Common myeloid progenitor, CD34-positive (primary cell): ENCODE data around the gene PIK3R1.

Source experiments
- CTCF ChIA-PET: fragments of 350-600 bp; sonication (Branson Sonifier 250); formaldehyde crosslinking; loops from one replicate; lab custom pipeline; 2021; ENCODE audit warnings: antibody characterized with exemption; lab: Charles Lee
- POLR2A ChIA-PET: fragments of 350-600 bp; sonication (Branson Sonifier 250); formaldehyde crosslinking; loops from one replicate; lab custom pipeline; 2021; ENCODE audit warnings: antibody characterized with exemption; lab: Charles Lee
- DNase-seq, 3 donors: peaks; one replicate each; pipeline versions ENCODE4 v3.0.0 to v3.0.0-alpha.2; 2013
- H3K27ac ChIP-seq, 2 experiments: 1 replicate in 1 of 2; 2 replicates in 1 of 2; pipeline ENCODE4 v1.7.0; 2013; ENCODE audit warnings: inconsistent platforms in 2 of 2, low read length in 2 of 2, mild to moderate bottlenecking in 2 of 2, low read depth in 1 of 2, moderate library complexity in 1 of 2; ENCODE audit not compliant: severe bottlenecking in 2 of 2, insufficient read depth in 1 of 2, poor library complexity in 1 of 2
- H3K27me3 ChIP-seq, 5 experiments: replicated peaks in 2 of 5; 1 replicate in 3 of 5; 2 replicates in 2 of 5; pipeline versions ENCODE4 v1.6.1 to v1.7.0; 2013; ENCODE audit warnings: low read length in 4 of 5, mild to moderate bottlenecking in 2 of 5, moderate library complexity in 2 of 5, inconsistent platforms in 1 of 5; ENCODE audit not compliant: insufficient read depth in 5 of 5, control insufficient read depth in 4 of 5
- H3K36me3 ChIP-seq, 4 experiments: 1 replicate in 2 of 4; 2 replicates in 2 of 4; pipeline versions ENCODE4 v1.6.1 to v1.7.0; 2013; ENCODE audit warnings: low read length in 3 of 4, control low read depth in 1 of 4, mild to moderate bottlenecking in 1 of 4; ENCODE audit not compliant: control insufficient read depth in 4 of 4, insufficient read depth in 4 of 4
- H3K4me1 ChIP-seq, 4 experiments: 1 replicate in 3 of 4; 2 replicates in 1 of 4; pipeline versions ENCODE4 v1.6.1 to v1.7.1; 2013; ENCODE audit warnings: low read length in 3 of 4, mild to moderate bottlenecking in 3 of 4, control low read depth in 1 of 4, inconsistent platforms in 1 of 4, moderate library complexity in 1 of 4; ENCODE audit not compliant: control insufficient read depth in 4 of 4, insufficient read depth in 4 of 4; ENCODE audit errors: control extremely low read depth in 1 of 4
- H3K4me3 ChIP-seq, 7 experiments: 1 replicate in 4 of 7; 2 replicates in 3 of 7; pipeline versions ENCODE4 v1.5.1 to v1.7.0; 2013; ENCODE audit warnings: mild to moderate bottlenecking in 7 of 7, low read length in 6 of 7, moderate library complexity in 6 of 7, inconsistent platforms in 2 of 7, low read depth in 2 of 7, control low read depth in 1 of 7; ENCODE audit not compliant: insufficient read depth in 4 of 7, control insufficient read depth in 1 of 7; ENCODE audit errors: extremely low read depth in 1 of 7
- H3K9me3 ChIP-seq, 5 experiments: 1 replicate in 4 of 5; 2 replicates in 1 of 5; pipeline versions ENCODE4 v1.6.1 to v1.7.1; 2013; ENCODE audit warnings: low read length in 4 of 5, mild to moderate bottlenecking in 2 of 5, inconsistent platforms in 1 of 5, low read depth in 1 of 5, moderate library complexity in 1 of 5; ENCODE audit not compliant: control insufficient read depth in 4 of 5, insufficient read depth in 2 of 5; ENCODE audit errors: control extremely low read depth in 1 of 5
- WGBS: methylation state at CpG from one replicate; pipeline ENCODE4 v1.1.5; 2013; ENCODE audit not compliant: insufficient coverage; 5-methylcytosine and 5-hydroxymethylcytosine counted together

PIK3R1 gene

DNA sequence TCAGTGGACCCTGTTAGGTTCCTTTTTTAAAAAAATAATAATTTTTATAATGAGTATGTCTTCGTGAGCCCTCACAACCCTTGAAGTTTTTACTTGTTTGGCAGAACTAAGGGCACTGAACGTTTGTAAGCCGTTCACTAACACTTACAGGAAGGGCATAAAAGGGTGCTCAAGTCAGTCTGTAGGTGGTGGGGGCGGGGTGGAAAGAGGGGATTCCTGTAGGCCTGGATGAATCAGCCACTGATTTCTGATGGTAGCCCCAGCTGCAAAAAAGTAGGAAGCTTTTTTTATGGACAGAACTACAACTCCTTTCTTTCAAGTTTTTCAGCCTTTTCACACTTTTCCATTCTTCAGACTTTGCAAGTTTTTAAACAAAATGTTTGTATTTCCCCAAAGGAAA is 35.8 kb downstream of the PIK3R1 start:
- CTCF ChIA-PET, result interaction anchor here (0.7 to 7.7 kb wide), 14 partner anchors 9 to 1095 kb away, joined by 3 to 78 read pairs (median 5); partner anchors contain the start of gene PIK3R1
- POLR2A ChIA-PET, result no interaction called here
- no peaks in the 10 kb centered on the region for H3K27me3 ChIP-seq
- peaks cover 44 to 89% (median 73%) of the 10 kb centered on the region in 4 experiments for H3K4me1 ChIP-seq
- H3K4me3 ChIP-seq, result peak overlapping the region in 3 of 7 experiments; percentile 14 to 25 (median 19)
- DNase-seq, result peak in 2 of 3 donors; percentile 65 to 72
- H3K36me3 ChIP-seq, result peaks cover 0 to 5% (median 1%) of the 10 kb centered on the region in 4 experiments
- WGBS, result 0% methylated on average over 2 of the region's 4 CpGs
- H3K27ac ChIP-seq, result peak overlapping the region in 1 of 2 experiments; percentile 58
- no peaks in the 10 kb centered on the region for H3K9me3 ChIP-seq

DNA sequence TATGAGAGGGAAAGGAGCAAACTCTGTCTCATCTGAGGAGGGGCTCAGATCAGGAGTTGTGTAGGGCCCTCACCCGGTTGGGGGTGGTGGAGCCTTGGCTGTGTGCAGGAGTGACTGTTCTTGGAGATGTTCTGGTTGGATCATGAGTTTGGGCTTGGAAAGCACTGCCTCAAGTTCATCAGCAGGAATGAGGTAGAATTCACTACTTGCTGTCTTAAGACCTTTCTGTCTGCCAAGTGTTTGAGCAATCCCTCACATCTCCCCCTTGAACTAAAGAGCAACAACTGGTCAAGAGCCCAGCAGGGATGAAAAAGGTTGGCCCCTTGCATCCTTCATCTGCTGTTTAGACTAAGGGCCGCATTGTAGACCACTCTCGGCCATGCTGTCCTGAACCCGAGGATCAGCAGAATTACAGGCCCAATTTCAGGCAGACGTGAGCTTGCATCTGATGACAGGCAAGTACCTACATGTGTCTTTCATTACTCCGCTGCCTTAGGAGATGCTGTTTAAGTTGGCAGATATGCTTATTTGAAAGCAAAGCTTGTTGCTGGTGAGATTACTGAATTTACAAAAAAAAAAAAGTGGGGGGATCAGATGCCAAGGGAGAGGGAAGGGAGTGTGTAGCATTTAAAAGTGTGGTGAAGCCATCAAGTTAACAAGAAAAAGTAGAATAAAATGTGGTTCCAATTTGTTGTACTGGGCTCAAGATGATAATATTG is 36.4 kb downstream of the PIK3R1 start:
- H3K4me3 ChIP-seq, result peak overlapping the region in 3 of 7 experiments; percentile 14 to 20 (median 19)
- peak overlapping the region in 1 of 2 experiments; percentile 58 for H3K27ac ChIP-seq
- peaks cover 0 to 5% (median 1%) of the 10 kb centered on the region in 4 experiments for H3K36me3 ChIP-seq
- WGBS, result 97% methylated on average over 6 of the region's 6 CpGs
- POLR2A ChIA-PET, result interaction anchor here (0.7 kb wide), 1 partner anchor 14 kb away, joined by 3 read pairs; no protein-coding TSS in a partner anchor
- peak in 1 of 3 donors; percentile 31 for DNase-seq
- CTCF ChIA-PET, result interaction anchor here (0.7 to 7.7 kb wide), 20 partner anchors 9 to 1095 kb away, joined by 3 to 78 read pairs (median 4); partner anchors contain the start of gene PIK3R1
- H3K27me3 ChIP-seq, result no peaks in the 10 kb centered on the region
- H3K4me1 ChIP-seq, result peaks cover 44 to 89% (median 77%) of the 10 kb centered on the region in 4 experiments
- no peaks in the 10 kb centered on the region for H3K9me3 ChIP-seq

DNA sequence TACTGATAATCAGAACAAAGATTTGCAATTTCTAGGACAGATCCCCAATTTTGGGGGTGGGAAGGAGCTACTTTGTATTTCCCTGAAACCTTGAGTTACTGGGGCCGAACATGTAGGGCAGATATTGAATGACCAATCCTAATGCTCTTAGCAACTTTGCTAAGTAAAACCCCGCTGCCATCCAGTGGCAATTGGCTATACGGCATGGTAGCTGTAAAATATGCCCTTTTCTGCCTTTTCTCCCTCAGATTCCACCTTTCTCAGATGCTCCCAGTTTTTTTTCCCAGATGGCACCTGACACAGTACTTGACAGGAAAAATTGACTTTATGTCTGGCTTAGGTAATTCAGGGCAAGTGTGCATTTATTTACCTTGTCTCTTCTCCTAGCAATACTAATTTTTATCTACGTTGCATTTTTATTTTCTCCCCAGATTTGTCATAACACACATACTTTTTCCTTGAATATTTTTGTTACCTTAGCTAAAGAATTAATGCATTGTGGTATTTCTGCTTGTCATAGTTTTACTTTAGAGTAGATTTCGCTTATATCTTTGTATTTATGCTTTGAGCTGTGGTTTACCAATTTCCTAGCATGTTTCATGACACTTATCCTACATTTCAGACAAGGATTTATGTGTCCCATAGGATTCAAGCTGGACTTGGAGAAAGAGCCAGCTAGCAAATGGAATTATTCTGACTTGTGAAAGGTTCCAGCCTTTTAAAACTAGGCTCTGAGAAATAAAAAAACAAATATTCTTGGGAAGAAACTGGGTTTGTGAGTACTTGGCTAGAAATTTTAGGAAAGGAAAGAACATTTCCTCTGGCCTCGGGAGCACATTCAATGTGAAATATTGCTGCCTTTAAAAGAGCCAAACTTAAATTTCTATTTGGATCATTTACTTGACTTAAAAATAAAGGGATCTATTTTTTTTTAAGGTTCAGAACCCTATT is 37.4 kb downstream of the PIK3R1 start:
- Histone ChIP-seq H3K27me3 (no peaks in the 10 kb centered on the region), H3K27ac (peak overlapping the region; percentile 25 to 43), H3K36me3 (peaks cover 0 to 10% (median 1%) of the 10 kb centered on the region in 4 experiments), H3K9me3 (no peaks in the 10 kb centered on the region), H3K4me1 (peaks cover 52 to 94% (median 81%) of the 10 kb centered on the region in 4 experiments), H3K4me3 (no peak overlapping the region)
- ChIA-PET CTCF (interaction anchor here (0.7 to 7.7 kb wide), 26 partner anchors 8 to 1096 kb away, joined by 3 to 78 read pairs (median 4); partner anchors contain the start of gene PIK3R1), POLR2A (interaction anchor here (0.6 to 0.7 kb wide), 2 partner anchors 14 to 659 kb away, joined by 3 read pairs; no protein-coding TSS in a partner anchor)
- 15% methylated on average over 4 of the region's 6 CpGs for WGBS
- DNase-seq, result peak; percentile 66 to 81 (median 78)

DNA sequence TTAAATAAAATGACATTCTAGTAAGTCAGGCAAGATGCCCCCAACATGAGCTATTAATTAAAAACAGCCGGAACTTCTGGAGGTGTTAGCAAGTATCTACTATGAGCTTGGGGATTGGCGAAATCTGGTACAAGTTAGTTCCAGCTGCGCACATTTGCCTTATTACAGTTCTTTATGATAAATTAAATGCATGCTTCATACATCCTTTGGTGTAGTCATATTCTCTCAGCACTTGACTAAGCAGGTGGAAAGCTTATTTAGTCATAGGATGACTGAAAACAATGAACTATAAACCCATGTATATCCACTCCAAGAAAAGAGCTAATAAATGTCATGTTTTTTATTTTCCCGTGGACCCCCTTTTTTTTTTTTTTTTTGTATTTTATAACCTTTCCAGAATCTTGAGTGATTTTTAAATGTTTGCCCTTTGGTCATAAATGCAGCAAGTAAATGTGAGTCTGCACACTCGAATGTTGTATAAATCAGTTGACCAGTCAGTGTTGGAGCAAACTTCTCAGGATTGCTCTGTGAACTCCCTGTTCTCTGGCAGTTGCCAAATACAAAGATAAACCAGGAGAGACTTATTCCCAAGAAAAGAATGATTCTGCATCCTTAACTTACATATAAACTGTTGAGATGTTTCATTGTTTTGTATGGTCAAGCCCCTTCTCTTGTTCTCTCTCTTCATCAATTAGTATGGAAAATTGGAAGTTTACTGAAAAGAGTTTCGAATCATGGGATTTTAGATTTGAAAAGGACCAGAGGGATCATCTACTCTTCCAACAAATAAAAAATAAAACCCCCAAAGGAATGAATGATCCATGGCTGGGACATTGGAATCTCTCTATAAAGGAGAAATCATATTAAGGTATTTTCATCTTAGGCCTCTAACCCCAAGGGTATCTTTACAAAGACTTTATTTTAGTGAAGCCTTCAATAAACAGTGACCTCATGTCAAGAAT is 38.3 kb downstream of the PIK3R1 start:
- no peaks in the 10 kb centered on the region for H3K9me3 ChIP-seq
- ChIA-PET CTCF (interaction anchor here (0.7 to 7.7 kb wide), 19 partner anchors 7 to 1097 kb away, joined by 3 to 78 read pairs (median 4); partner anchors contain the start of gene PIK3R1), POLR2A (interaction anchor here (0.6 kb wide), 1 partner anchor 660 kb away, joined by 3 read pairs; no protein-coding TSS in a partner anchor)
- WGBS, result 100% methylated on average over 1 of the region's 6 CpGs
- peaks cover 0 to 20% (median 3%) of the 10 kb centered on the region in 4 experiments for H3K36me3 ChIP-seq
- peak overlapping the region in 1 of 2 experiments; percentile 25 for H3K27ac ChIP-seq
- H3K4me3 ChIP-seq, result no peak overlapping the region
- H3K27me3 ChIP-seq, result no peaks in the 10 kb centered on the region
- no peak for DNase-seq
- H3K4me1 ChIP-seq, result peaks cover 53 to 94% (median 84%) of the 10 kb centered on the region in 4 experiments

DNA sequence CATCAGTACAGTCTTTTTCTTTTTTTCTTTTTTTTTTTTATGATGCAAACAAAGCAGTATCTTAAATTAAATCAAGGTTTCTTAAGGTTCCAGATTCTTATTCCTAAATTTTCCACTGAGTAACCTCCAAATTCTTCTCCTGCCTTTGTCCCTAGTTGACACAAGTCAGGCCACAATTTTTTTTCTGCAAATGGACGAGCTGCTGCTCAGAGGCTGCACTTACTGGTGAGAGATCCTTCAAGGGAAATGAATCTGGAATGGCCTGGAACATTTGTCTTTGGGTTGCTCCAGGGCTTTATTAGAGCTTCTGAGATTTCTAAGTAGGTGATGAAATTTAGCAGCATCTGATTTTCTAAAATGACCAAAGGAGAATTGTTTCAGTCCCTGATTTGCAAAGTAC is 39.3 kb downstream of the PIK3R1 start:
- POLR2A ChIA-PET, result interaction anchor here (0.6 to 1.1 kb wide), 2 partner anchors 17 to 406 kb away, joined by 3 to 4 read pairs; no protein-coding TSS in a partner anchor

More for the DNA sequence above, 39.3 kb downstream of the PIK3R1 start:
- Histone ChIP-seq H3K4me1 (peaks cover 52 to 94% (median 81%) of the 10 kb centered on the region in 4 experiments), H3K27ac (no peak overlapping the region), H3K36me3 (peaks cover 2 to 27% (median 4%) of the 10 kb centered on the region in 4 experiments), H3K9me3 (no peaks in the 10 kb centered on the region), H3K4me3 (peak overlapping the region in 2 of 7 experiments; percentile 66 to 70), H3K27me3 (no peaks in the 10 kb centered on the region)
- DNase-seq, result no peak
- CTCF ChIA-PET, result interaction anchor here (0.7 to 7.7 kb wide), 5 partner anchors 15 to 1046 kb away, joined by 3 to 78 read pairs (median 3); no protein-coding TSS in a partner anchor
- 100% methylated on average over 1 of the region's 1 CpG for WGBS
